BLaER1 (cell line): ENCODE data around the gene PSMG4.

Experiments
- H3K27ac ChIP-seq: shearing (Covaris generic); formaldehyde crosslinking; 2 replicates; pipeline ENCODE4 v1.8.1; 2022
- H3K27me3 ChIP-seq: shearing (Covaris generic); formaldehyde crosslinking; 2 replicates; pipeline ENCODE4 v1.8.1; 2022
- H3K36me3 ChIP-seq: shearing (Covaris generic); formaldehyde crosslinking; 2 replicates; pipeline ENCODE4 v1.8.1; 2022
- H3K4me1 ChIP-seq: shearing (Covaris generic); formaldehyde crosslinking; 2 replicates; pipeline ENCODE4 v1.8.1; 2022
- H3K4me2 ChIP-seq: shearing (Covaris generic); formaldehyde crosslinking; 2 replicates; pipeline ENCODE4 v1.8.1; 2022
- H3K4me3 ChIP-seq: shearing (Covaris generic); formaldehyde crosslinking; 2 replicates; pipeline ENCODE4 v1.8.1; 2022
- H3K9ac ChIP-seq: shearing (Covaris generic); formaldehyde crosslinking; 2 replicates; pipeline ENCODE4 v1.8.1; 2022
- H3K9me3 ChIP-seq: shearing (Covaris generic); formaldehyde crosslinking; 2 replicates; pipeline ENCODE4 v1.8.1; 2022
- H4K20me1 ChIP-seq: shearing (Covaris generic); formaldehyde crosslinking; 2 replicates; pipeline ENCODE4 v1.8.1; 2022
- Cebpa-rat ChIP-seq: shearing (Covaris generic); IDR thresholded peaks from 2 replicates; pipeline ENCODE4 v1.8.1; 2022

Gene PSMG4

GRCh38 chr6:3287976-3288707 is 29.4 kb downstream of the PSMG4 start:
- H3K27ac ChIP-seq = no peak overlapping the region; the same call in 1 of the 2 replicates
- H3K9ac ChIP-seq = no peak overlapping the region
- H4K20me1 ChIP-seq = peaks cover 24% of the 10 kb centered on the region
- H3K27me3 ChIP-seq = no peaks in the 10 kb centered on the region
- TF ChIP-seq Cebpa-rat = no peak
- peaks cover 33% of the 10 kb centered on the region for H3K4me1 ChIP-seq
- peak overlapping the region; percentile 74 for H3K4me2 ChIP-seq
- no peak overlapping the region for H3K4me3 ChIP-seq
- H3K36me3 ChIP-seq = peaks cover 22% of the 10 kb centered on the region
- H3K9me3 ChIP-seq = no peaks in the 10 kb centered on the region

- H3K9me3 ChIP-seq = no peaks in the 10 kb centered on the region
Measured at GRCh38 chr6:3288711-3289663, 30.2 kb downstream of the PSMG4 start.

GRCh38 chr6:3289664-3290055 is 30.9 kb downstream of the PSMG4 start:
- Histone ChIP-seq H3K36me3 (peaks cover 10% of the 10 kb centered on the region; the same call in 1 of the 2 replicates), H3K4me3 (no peak overlapping the region), H3K9me3 (no peaks in the 10 kb centered on the region), H3K27me3 (no peaks in the 10 kb centered on the region), H3K4me1 (peaks cover 26% of the 10 kb centered on the region), H3K4me2 (peak overlapping the region; percentile 74), H3K27ac (peak overlapping the region; percentile 63), H3K9ac (0 out of 2 replicates have a peak overlapping the region, but pooled peaks have one; percentile 4), H4K20me1 (peaks cover 11% of the 10 kb centered on the region)
- TF ChIP-seq Cebpa-rat = no peak

More at GRCh38 chr6:3288711-3289663, 30.2 kb downstream of the PSMG4 start:
- Histone ChIP-seq H3K36me3 (peaks cover 14% of the 10 kb centered on the region; the same call in 1 of the 2 replicates), H3K4me3 (no peak overlapping the region), H3K4me2 (peak overlapping the region; percentile 74), H3K27me3 (no peaks in the 10 kb centered on the region), H4K20me1 (peaks cover 17% of the 10 kb centered on the region), H3K27ac (peak overlapping the region; percentile 63), H3K4me1 (peaks cover 33% of the 10 kb centered on the region), H3K9ac (0 out of 2 replicates have a peak overlapping the region, but pooled peaks have one; percentile 4)
- no peak for TF ChIP-seq Cebpa-rat

- Histone ChIP-seq H3K9ac (no peak overlapping the region), H3K36me3 (peaks cover 6% of the 10 kb centered on the region; the same call in 1 of the 2 replicates), H3K4me3 (no peak overlapping the region), H3K4me1 (peaks cover 28% of the 10 kb centered on the region), H3K4me2 (peak overlapping the region; percentile 74), H3K27me3 (no peaks in the 10 kb centered on the region), H4K20me1 (peaks cover 4% of the 10 kb centered on the region; the same call in 1 of the 2 replicates), H3K27ac (no peak overlapping the region), H3K9me3 (no peaks in the 10 kb centered on the region)
- no peak for TF ChIP-seq Cebpa-rat
Measured at GRCh38 chr6:3290149-3290930, 31.6 kb downstream of the PSMG4 start.

- H3K9me3 ChIP-seq = no peaks in the 10 kb centered on the region
- H3K27ac ChIP-seq = no peak overlapping the region
- H4K20me1 ChIP-seq = no peaks in the 10 kb centered on the region; the same call in 1 of the 2 replicates
- no peak overlapping the region for H3K4me2 ChIP-seq
- no peaks in the 10 kb centered on the region for H3K27me3 ChIP-seq
- no peak overlapping the region for H3K9ac ChIP-seq
- H3K4me1 ChIP-seq = peaks cover 33% of the 10 kb centered on the region
- H3K36me3 ChIP-seq = peaks cover 6% of the 10 kb centered on the region; the same call in 1 of the 2 replicates
- no peak overlapping the region for H3K4me3 ChIP-seq
- TF ChIP-seq Cebpa-rat = no peak
Measured at GRCh38 chr6:3290931-3291211, 32.1 kb downstream of the PSMG4 start.

GRCh38 chr6:3291346-3291745 is 32.6 kb downstream of the PSMG4 start:
- no peak for TF ChIP-seq Cebpa-rat

GRCh38 chr6:3291987-3292386 is 33.2 kb downstream of the PSMG4 start:
- H3K9me3 ChIP-seq = no peaks in the 10 kb centered on the region
- H3K27me3 ChIP-seq = no peaks in the 10 kb centered on the region
- no peak overlapping the region for H3K4me3 ChIP-seq
- no peak overlapping the region for H3K4me2 ChIP-seq
- H4K20me1 ChIP-seq = no peaks in the 10 kb centered on the region
- TF ChIP-seq Cebpa-rat = no peak
- H3K4me1 ChIP-seq = peaks cover 37% of the 10 kb centered on the region
- no peak overlapping the region for H3K9ac ChIP-seq
- H3K36me3 ChIP-seq = peaks cover 4% of the 10 kb centered on the region; the same call in 1 of the 2 replicates
- H3K27ac ChIP-seq = no peak overlapping the region

More at GRCh38 chr6:3291346-3291745, 32.6 kb downstream of the PSMG4 start:
- Histone ChIP-seq H3K9me3 (no peaks in the 10 kb centered on the region), H4K20me1 (no peaks in the 10 kb centered on the region), H3K27ac (no peak overlapping the region), H3K9ac (no peak overlapping the region), H3K36me3 (peaks cover 6% of the 10 kb centered on the region; the same call in 1 of the 2 replicates), H3K4me3 (no peak overlapping the region), H3K27me3 (no peaks in the 10 kb centered on the region), H3K4me2 (no peak overlapping the region), H3K4me1 (peaks cover 37% of the 10 kb centered on the region)

- Histone ChIP-seq H3K36me3 (no peaks in the 10 kb centered on the region), H3K27me3 (no peaks in the 10 kb centered on the region), H3K9me3 (no peaks in the 10 kb centered on the region), H3K4me2 (no peak overlapping the region), H3K9ac (no peak overlapping the region), H3K4me3 (no peak overlapping the region), H3K4me1 (peaks cover 37% of the 10 kb centered on the region), H3K27ac (no peak overlapping the region), H4K20me1 (no peaks in the 10 kb centered on the region)
- TF ChIP-seq Cebpa-rat = no peak
Measured at GRCh38 chr6:3292431-3293197, 33.9 kb downstream of the PSMG4 start.
